Neuron (in vitro differentiated cells): ENCODE results near the gene TBXAS1.
A peak's percentile ranks its signal among the peaks of the same experiment; 100 is the strongest.

Experiments used
- H2AFZ ChIP-seq: one replicate; pipeline ENCODE4 v1.6.1; 2013; ENCODE audit warnings: low read depth, mild to moderate bottlenecking, inconsistent platforms, low read length, moderate library complexity
- H3K27me3 ChIP-seq: one replicate; pipeline ENCODE4 v1.6.1; 2013; ENCODE audit warnings: low read length; ENCODE audit not compliant: insufficient read depth
- H3K36me3 ChIP-seq: one replicate; pipeline ENCODE4 v1.6.1; 2013; ENCODE audit warnings: low read length; ENCODE audit not compliant: insufficient read depth
- H3K4me1 ChIP-seq: one replicate; pipeline ENCODE4 v1.6.1; 2013; ENCODE audit warnings: low read length; ENCODE audit not compliant: insufficient read depth
- H3K4me3 ChIP-seq: 2 replicates; pipeline ENCODE4 v1.5.1; 2013; ENCODE audit warnings: mild to moderate bottlenecking, low read length, moderate library complexity
- H3K9me3 ChIP-seq: one replicate; pipeline ENCODE4 v1.6.1; 2013; ENCODE audit warnings: low read length

Gene TBXAS1

GRCh38 chr7:140062528-140063299 is 233.7 kb downstream of the TBXAS1 start, which contains the start of gene PARP12:
PARP12 (minus strand) TSS chr7:140062951; CDS start chr7:140062847, 104 bp downstream.
- Histone ChIP-seq H2AFZ (peak within 1 kb of the TSS; percentile 87), H3K4me1 (no peaks in the 10 kb centered on the region), H3K27me3 (peaks cover 24% of the 10 kb centered on the region), H3K4me3 (peak within 1 kb of the TSS; percentile 33), H3K9me3 (peaks cover 9% of the 10 kb centered on the region), H3K36me3 (no peaks in the 10 kb centered on the region)

GRCh38 chr7:140067052-140067451 is 238.0 kb downstream of the TBXAS1 start:
- Histone ChIP-seq H3K27me3 (peaks cover 12% of the 10 kb centered on the region), H2AFZ (no peak overlapping the region), H3K9me3 (peaks cover 2% of the 10 kb centered on the region), H3K36me3 (no peaks in the 10 kb centered on the region), H3K4me1 (no peaks in the 10 kb centered on the region), H3K4me3 (no peak overlapping the region)

GRCh38 chr7:140068033-140068432 is 239.0 kb downstream of the TBXAS1 start:
- Histone ChIP-seq H3K9me3 (peaks cover 2% of the 10 kb centered on the region), H3K36me3 (no peaks in the 10 kb centered on the region), H3K27me3 (peaks cover 5% of the 10 kb centered on the region), H3K4me3 (no peak overlapping the region), H3K4me1 (no peaks in the 10 kb centered on the region), H2AFZ (no peak overlapping the region)

- H3K4me3 ChIP-seq = no peak overlapping the region
- H3K9me3 ChIP-seq = no peaks in the 10 kb centered on the region
- H3K27me3 ChIP-seq = peaks cover 3% of the 10 kb centered on the region
- H2AFZ ChIP-seq = no peak overlapping the region
- H3K4me1 ChIP-seq = peaks cover 6% of the 10 kb centered on the region
- H3K36me3 ChIP-seq = no peaks in the 10 kb centered on the region
Measured at GRCh38 chr7:140069298-140069949, 240.4 kb downstream of the TBXAS1 start.
